GM10266 (cell line): ENCODE results near the gene FLYWCH2.
"Not testable (repeated sequence)": the region's sequence is repeated elsewhere in the genome, so short reads cannot be mapped to it uniquely, and the experiment has no call there.

ENCODE experiments used
- DNase-seq: peaks from one replicate; pipeline ENCODE4 v3.0.0; 2012; ENCODE audit errors: extremely low spot score
- TF ChIP-seq, protein P1 (sequence below): IDR thresholded peaks from 2 replicates; pipeline ENCODE4 v1.5.1; 2012; ENCODE audit warnings: mild to moderate bottlenecking, low read depth; ENCODE audit not compliant: control insufficient read depth, insufficient read depth; ENCODE audit errors: missing control alignments

The FLYWCH2 gene

DNA sequence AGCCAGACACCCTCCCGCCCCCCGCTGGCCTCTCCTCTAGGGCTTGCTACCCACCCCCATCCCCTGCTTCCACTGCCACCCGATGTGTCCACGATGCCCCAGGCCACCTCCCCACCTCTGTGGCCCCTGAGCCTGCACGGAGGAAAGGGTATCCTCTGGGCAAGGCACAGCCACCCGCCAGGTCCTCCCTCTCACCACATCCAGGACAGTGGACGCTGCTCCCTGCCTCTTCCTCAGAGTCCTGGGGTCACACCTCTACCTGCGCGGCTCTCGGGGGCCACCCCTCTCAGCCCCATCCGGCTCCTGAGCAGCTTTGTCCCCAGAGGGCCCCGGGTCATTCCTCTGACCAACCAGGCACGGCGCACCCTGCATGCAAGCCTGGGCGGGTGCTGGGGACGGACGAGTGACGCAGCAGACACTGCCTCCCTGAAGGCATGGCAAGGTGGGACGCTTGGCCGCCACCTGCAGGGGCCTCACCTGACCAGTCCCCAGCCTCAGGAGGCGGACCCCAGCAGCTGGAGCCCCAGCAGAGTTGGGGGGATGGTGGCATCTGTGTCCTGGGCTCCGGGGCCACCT lies 53.5 kb downstream of the FLYWCH2 start:
- DNase-seq: peak; percentile 8
- TF ChIP-seq, protein P1, sequence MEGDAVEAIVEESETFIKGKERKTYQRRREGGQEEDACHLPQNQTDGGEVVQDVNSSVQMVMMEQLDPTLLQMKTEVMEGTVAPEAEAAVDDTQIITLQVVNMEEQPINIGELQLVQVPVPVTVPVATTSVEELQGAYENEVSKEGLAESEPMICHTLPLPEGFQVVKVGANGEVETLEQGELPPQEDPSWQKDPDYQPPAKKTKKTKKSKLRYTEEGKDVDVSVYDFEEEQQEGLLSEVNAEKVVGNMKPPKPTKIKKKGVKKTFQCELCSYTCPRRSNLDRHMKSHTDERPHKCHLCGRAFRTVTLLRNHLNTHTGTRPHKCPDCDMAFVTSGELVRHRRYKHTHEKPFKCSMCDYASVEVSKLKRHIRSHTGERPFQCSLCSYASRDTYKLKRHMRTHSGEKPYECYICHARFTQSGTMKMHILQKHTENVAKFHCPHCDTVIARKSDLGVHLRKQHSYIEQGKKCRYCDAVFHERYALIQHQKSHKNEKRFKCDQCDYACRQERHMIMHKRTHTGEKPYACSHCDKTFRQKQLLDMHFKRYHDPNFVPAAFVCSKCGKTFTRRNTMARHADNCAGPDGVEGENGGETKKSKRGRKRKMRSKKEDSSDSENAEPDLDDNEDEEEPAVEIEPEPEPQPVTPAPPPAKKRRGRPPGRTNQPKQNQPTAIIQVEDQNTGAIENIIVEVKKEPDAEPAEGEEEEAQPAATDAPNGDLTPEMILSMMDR: no peak

DNA sequence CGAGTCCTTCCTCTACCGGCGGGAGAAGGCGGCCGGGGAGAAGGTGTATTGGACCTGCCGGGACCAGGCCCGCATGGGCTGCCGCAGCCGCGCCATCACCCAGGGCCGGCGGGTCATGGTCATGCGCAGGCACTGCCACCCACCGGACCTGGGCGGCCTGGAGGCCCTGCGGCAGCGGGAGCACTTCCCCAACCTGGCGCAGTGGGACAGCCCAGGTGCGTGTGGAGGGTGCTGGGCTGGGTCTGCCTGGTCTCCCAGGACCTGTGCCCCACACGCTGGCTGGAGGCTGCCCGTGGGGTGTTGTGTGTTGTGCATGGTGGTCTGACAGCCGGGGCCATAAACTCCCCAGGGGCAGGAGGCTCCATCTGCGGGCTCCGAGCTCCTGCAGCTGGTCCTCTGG lies 54.2 kb downstream of the FLYWCH2 start:
- TF ChIP-seq, protein P1: no peak
- DNase-seq: peak; percentile 11

DNA sequence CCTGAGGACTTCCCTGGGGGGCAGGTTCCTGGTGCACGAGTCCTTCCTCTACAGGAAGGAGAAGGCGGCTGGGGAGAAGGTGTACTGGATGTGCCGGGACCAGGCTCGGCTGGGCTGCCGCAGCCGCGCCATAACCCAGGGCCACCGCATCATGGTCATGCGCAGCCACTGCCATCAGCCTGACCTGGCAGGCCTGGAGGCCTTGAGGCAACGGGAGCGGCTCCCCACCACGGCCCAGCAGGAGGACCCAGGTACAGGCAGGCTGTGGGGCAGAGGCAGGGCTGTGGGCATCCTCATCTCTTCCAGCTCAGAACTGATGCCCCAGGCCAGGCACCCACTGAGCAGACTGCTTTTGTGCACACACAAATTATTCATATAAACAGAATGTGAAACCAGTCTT lies 55.2 kb downstream of the FLYWCH2 start:
- TF ChIP-seq, protein P1: no peak
- no peak for DNase-seq

DNA sequence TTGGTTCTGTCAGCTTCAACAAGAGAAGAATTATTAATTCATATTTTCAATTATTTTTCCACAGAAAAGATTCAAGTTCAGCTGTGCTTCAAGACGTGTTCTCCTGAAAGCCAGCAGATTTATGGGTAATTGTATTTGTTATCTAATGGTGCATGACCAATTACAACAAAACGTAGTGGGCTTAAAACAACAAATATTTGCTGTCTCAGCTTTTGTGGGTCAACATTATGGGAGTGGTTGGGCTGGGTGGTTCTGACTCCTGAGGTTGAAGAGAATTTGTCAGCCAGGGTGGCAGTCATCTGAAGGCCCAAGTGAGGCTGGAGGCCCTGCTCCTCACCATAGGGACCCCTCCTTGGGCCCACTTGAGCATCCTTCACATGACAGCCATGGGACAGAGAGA lies 57.0 kb downstream of the FLYWCH2 start:
- DNase-seq: no peak
- TF ChIP-seq, protein P1: no peak

DNA sequence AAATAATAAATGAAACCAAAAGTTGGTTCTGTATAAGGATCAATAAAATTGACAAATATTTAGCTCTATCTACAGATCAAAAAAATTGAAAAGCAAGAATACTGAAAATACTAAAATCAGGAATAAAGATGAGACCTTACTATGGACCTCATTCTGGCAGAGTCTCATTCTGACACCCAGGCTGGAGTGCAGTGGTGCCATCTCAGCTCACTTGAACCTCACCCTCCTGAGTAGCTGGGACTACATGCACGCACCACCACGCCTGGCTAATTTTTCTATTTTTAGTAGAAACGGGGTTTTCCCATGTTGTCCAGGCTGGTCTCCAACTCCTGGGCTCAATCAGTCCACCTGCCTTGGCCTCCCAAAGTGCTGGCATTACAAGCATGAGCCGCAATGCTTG lies 59.0 kb downstream of the FLYWCH2 start:
- no peak for DNase-seq
- TF ChIP-seq, protein P1: no peak

DNA sequence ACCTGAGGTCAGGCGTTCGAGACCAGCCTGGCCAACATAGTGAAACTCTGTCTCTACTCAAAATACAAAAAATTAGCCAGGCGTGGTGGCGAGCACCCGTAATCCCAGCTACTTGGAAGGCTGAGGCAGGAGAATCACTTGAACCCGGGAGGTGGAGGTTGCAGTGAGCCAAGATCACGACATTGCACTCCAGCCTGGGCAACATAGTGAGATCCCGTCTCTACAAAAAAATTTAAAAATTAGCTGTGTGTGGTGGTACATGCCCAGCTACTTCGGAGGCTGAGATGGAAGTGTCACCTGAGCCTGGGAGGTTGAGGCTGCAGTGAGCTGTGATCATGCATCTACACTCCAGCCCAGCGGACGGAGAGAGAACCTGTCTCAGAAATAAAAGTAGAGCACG lies 60.7 kb downstream of the FLYWCH2 start:
- DNase-seq: not testable (repeated sequence)

DNA sequence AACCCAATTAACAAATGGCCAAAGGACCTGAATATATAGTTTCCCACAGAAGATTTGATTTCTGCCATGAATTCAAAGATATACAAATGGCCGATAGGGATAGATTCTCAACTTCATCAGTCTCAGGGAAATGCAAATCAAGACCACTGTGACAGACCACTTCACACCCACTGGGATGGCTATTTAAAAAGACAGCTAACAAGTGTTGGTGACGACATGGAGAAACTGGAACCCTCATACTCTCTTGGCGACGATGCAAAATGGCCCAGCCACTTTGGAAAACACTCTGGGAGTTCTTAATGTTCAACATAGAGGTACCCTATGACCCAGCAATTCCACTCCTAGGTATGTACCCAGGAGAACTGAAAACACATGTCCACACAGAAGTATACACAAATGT lies 63.6 kb downstream of the FLYWCH2 start:
- TF ChIP-seq, protein P1: no peak
- DNase-seq: no peak
